ENCODE data around the gene RAF1. TPM values are rescaled to one million over a fixed set of nuclear protein-coding genes. Genes with fewer than 3 reads are reported as not detected.

Gene RAF1
- total and polyA plus RNA-seq, 10 donors: 31.6 to 153 (median 110) TPM

GRCh38 chr3:12541625-12542024, 122.3 kb downstream of the RAF1 start:
- WGBS, 5 donors: 67 to 86% (median 79%) methylated on average over 8 of the region's 8 CpGs
- Histone ChIP-seq H3K9me3 (no peaks in the 10 kb centered on the region), H3K4me3 (no peak overlapping the region), H3K27ac (no peak overlapping the region), H3K4me1 (no peaks in the 10 kb centered on the region), H3K36me3 (peaks cover 0 to 15% (median 3%) of the 10 kb centered on the region in 6 donors), H3K27me3 (replicated peaks in 1 of 7) (no peaks in the 10 kb centered on the region)
- TF ChIP-seq POLR2A (IDR thresholded peaks at IDR 0.05): no peak
- peak in 2 of 11 experiments; percentile 12 to 21 for TF ChIP-seq CTCF (IDR thresholded peaks at IDR 0.05 in 8 of 11, conservative IDR thresholded peaks at IDR 0.05 in 3 of 11)
- intact Hi-C loops (cut with DNase I; ENCODE audit: low total_unique reads): no loop called here
- DNase-seq: no peak

GRCh38 chr3:12536423-12536822, 127.5 kb downstream of the RAF1 start:
- TF ChIP-seq POLR2A (IDR thresholded peaks at IDR 0.05) (no peak), CTCF (IDR thresholded peaks at IDR 0.05 in 8 of 11, conservative IDR thresholded peaks at IDR 0.05 in 3 of 11) (no peak), POLR2AphosphoS5 (IDR thresholded peaks at IDR 0.05) (no peak)
- H3K4me3 ChIP-seq: no peak overlapping the region
- no peak for DNase-seq
- no peak overlapping the region for H3K27ac ChIP-seq
- 92 to 98% (median 96%) methylated on average over 6 of the region's 6 CpGs for WGBS, 5 donors
- intact Hi-C loops (cut with DNase I; ENCODE audit: low total_unique reads): no loop called here
- H3K27me3 ChIP-seq (replicated peaks in 1 of 7): no peaks in the 10 kb centered on the region
- peaks cover 0 to 41% (median 16%) of the 10 kb centered on the region in 6 donors for H3K36me3 ChIP-seq
- H3K4me1 ChIP-seq: no peaks in the 10 kb centered on the region
- H3K9me3 ChIP-seq: no peaks in the 10 kb centered on the region

Small RNAs within 50 kb of the gene (small RNA-seq; reads per million reads assigned to genes)
- 0 reads per million in 4 donors for gene CRIP1P1
- 0 reads per million in 4 donors for gene RF00017

Other genes with a start within 250 kb of the RAF1 start
- gene TSEN2, start 179.6 kb downstream of the RAF1 start, total RNA-seq: 10 to 100 TPM; 10.6 to 21.5 (median 17.8) TPM
- gene TSEN2, start 179.6 kb downstream of the RAF1 start, polyA plus RNA-seq: 10 to 100 TPM; 12.6 to 14.3 (median 13.2) TPM
- gene MKRN2OS, start 118.6 kb downstream of the RAF1 start, total RNA-seq: not detected
- not detected for gene MKRN2OS, start 118.6 kb downstream of the RAF1 start, polyA plus RNA-seq
- 10 to 100 TPM; 17.8 to 27.4 (median 21.3) TPM for gene MKRN2, start 107.0 kb downstream of the RAF1 start, total RNA-seq
- gene MKRN2, start 107.0 kb downstream of the RAF1 start, polyA plus RNA-seq: 10 to 100 TPM; 11.1 to 14.2 (median 13.2) TPM
- gene TMEM40, start 95.1 kb upstream of the RAF1 start, total RNA-seq: 1 to 10 TPM in 5 of 7 donors, under 1 TPM in 2; 0.56 to 3.8 (median 2.4) TPM
- 1 to 10 TPM in 1 of 3 donors, under 1 TPM in 2; 0.29 to 1.6 (median 0.59) TPM for gene TMEM40, start 95.1 kb upstream of the RAF1 start, polyA plus RNA-seq
- gene CAND2, start 132.6 kb upstream of the RAF1 start, total RNA-seq: 10 to 100 TPM in 1 of 7 donors, 1 to 10 TPM in 6; 4.0 to 12.2 (median 8.0) TPM
- 1 to 10 TPM in 1 of 3 donors, under 1 TPM in 2; 0.78 to 2.6 (median 0.88) TPM for gene CAND2, start 132.6 kb upstream of the RAF1 start, polyA plus RNA-seq
- gene RPL32, start 177.4 kb upstream of the RAF1 start, total RNA-seq: 1,000 to 10,000 TPM in 6 of 7 donors, 100 to 1,000 TPM in 1; 911 to 1,835 (median 1,346) TPM
- gene RPL32, start 177.4 kb upstream of the RAF1 start, polyA plus RNA-seq: 1,000 to 10,000 TPM; 3,289 to 6,164 (median 6,022) TPM

Measured in spleen (tissue), 11 donors.